Endothelial cell of umbilical vein (primary cell): ENCODE results near the gene RNASE8.

Experiments used
- CTCF ChIP-seq, 2 donors: IDR thresholded peaks; 1 replicate in 1 of 2; 2 replicates in 1 of 2; pipeline ENCODE4 v1.5.1; 2011; ENCODE audit warnings: low read length in 2 of 2, mild to moderate bottlenecking in 2 of 2, moderate library complexity in 2 of 2, control low read depth in 1 of 2, inconsistent platforms in 1 of 2, low read depth in 1 of 2; ENCODE audit not compliant: insufficient read depth in 1 of 2; ENCODE audit errors: extremely low read depth in 1 of 2
- JUN ChIP-seq: IDR thresholded peaks from 2 replicates; pipeline ENCODE4 v1.6.1; 2011; ENCODE audit warnings: borderline replicate concordance, low read depth; ENCODE audit not compliant: insufficient read length, insufficient read depth
- MAX ChIP-seq: IDR thresholded peaks from 2 replicates; pipeline ENCODE4 v1.6.1; 2011; ENCODE audit not compliant: insufficient read depth, insufficient read length

- TF ChIP-seq CTCF (IDR thresholded peaks at IDR 0.05; ENCODE audit: extremely low read depth in 1 of 2, insufficient read depth in 1 of 2, low read depth in 1 of 2, low read length in 2 of 2) (no peak), JUN (no peak), MAX (no peak)
Observed at GRCh38 chr14:21084998-21085853, 27.6 kb downstream of the RNASE8 start.
